ENCODE data around the gene NCK1.

Gene NCK1

GRCh38 chr3:136989781-136990524 is 127.9 kb downstream of the NCK1 start:
- no peak for DNase-seq

- DNase-seq: no peak
Observed at GRCh38 chr3:136990826-136991225, 128.8 kb downstream of the NCK1 start.

GRCh38 chr3:136992115-136992514 is 130.1 kb downstream of the NCK1 start:
- no peak for DNase-seq

GRCh38 chr3:136994772-136995516 is 132.9 kb downstream of the NCK1 start:
- DNase-seq: no peak

- no peak for DNase-seq
Observed at GRCh38 chr3:136995652-136996051, 133.6 kb downstream of the NCK1 start.
